HUES64 (cell line): Measurements from ENCODE around the gene DLGAP1.

Source experiments
- H3K27ac ChIP-seq: 2 replicates; pipeline ENCODE4 v1.7.0; 2013; ENCODE audit warnings: low read depth, low read length, inconsistent platforms
- H3K27me3 ChIP-seq: 2 replicates; pipeline ENCODE4 v1.6.1; 2013; ENCODE audit warnings: mild to moderate bottlenecking, low read length; ENCODE audit not compliant: insufficient read depth
- H3K36me3 ChIP-seq: 2 replicates; pipeline ENCODE4 v1.6.1; 2013; ENCODE audit warnings: mild to moderate bottlenecking, low read length; ENCODE audit not compliant: insufficient read depth
- H3K4me1 ChIP-seq: 2 replicates; pipeline ENCODE4 v1.6.1; 2013; ENCODE audit warnings: mild to moderate bottlenecking, low read length, moderate library complexity; ENCODE audit not compliant: insufficient read depth
- H3K4me3 ChIP-seq: 2 replicates; pipeline ENCODE4 v1.5.1; 2013; ENCODE audit warnings: mild to moderate bottlenecking, low read length, moderate library complexity
- H3K9ac ChIP-seq: 2 replicates; pipeline ENCODE4 v1.6.1; 2013; ENCODE audit warnings: mild to moderate bottlenecking, low read depth, low read length
- H3K9me3 ChIP-seq: 2 replicates; pipeline ENCODE4 v1.6.1; 2013; ENCODE audit warnings: low read depth, low read length; ENCODE audit not compliant: insufficient read depth
- WGBS: fragments of 150-250, 120-280 bp; methylation state at CpG from one replicate; pipeline ENCODE4 v1.1.7; 2013; ENCODE audit warnings: missing lambda C conversion rate; 5-methylcytosine and 5-hydroxymethylcytosine counted together

DLGAP1 gene

DNA sequence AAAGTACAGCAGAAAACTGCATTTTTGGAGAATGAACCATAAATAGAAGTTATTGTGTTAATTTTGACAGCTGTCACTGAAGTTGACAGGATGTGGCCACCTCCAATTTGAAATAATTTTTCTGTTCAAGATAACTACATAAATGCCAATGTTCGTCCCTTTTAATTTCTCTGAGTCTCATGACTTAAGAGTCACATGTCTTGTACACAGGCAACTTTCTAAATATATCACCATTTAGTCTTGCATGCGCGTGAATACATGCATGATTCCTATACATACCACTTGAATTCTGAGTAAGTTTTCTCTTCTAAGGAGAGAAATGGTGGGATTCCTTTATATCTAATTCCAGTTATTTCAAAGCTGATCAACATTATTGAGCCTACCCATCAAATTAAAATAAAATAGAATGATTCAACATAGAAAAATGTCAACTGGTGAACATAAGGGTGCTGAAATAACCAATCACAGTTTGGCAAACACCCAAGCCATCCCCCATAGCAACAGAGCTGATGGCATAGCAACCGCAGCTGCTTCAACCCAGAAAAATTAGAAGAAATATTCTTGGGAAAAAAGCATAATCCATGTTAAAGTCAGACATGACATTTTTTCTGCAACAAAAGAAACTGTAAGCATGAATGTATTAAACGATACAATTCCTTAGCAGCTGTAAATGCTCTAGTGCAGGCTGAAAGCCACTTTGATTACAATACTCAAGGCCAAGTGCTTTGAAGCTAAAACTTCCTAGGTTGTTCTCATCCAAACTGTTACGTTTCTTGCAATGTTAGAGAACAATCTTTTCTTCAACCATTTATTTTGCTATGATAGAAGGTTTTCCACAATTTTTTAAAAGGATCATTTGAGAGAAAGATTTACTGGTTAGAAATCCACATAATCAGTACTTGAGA lies 282.7 kb downstream of the DLGAP1 start:
- no peak overlapping the region for H3K27ac ChIP-seq
- H3K4me3 ChIP-seq, result no peak overlapping the region
- no peaks in the 10 kb centered on the region for H3K4me1 ChIP-seq
- no peaks in the 10 kb centered on the region for H3K27me3 ChIP-seq
- no peaks in the 10 kb centered on the region for H3K9me3 ChIP-seq
- H3K9ac ChIP-seq, result no peak overlapping the region
- no peaks in the 10 kb centered on the region for H3K36me3 ChIP-seq
- WGBS, result 94% methylated on average over 5 of the region's 6 CpGs

DNA sequence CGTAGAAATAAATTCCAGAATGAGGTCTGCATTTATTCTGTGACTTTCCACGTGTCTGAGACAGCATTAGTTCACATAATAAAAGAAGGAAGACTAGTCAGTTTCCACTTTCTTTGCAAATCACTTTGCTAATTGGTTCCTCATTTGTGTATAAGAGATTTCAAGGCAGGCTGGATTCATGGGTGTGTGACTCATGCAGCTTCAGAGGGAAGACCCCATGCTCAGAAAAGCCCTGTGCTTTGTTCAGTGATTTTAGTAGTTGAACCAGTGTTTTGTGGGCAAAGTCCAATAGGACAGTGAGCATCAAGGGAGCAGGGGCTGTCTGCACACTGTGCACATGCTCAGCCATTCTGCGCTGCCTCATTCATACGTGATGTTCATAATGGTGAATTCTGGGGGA lies 297.8 kb downstream of the DLGAP1 start:
- Histone ChIP-seq H3K27me3 (no peaks in the 10 kb centered on the region), H3K36me3 (no peaks in the 10 kb centered on the region), H3K4me1 (peaks cover 35% of the 10 kb centered on the region), H3K4me3 (no peak overlapping the region), H3K27ac (peak overlapping the region; percentile 55), H3K9me3 (no peaks in the 10 kb centered on the region), H3K9ac (peak overlapping the region; percentile 21; the same call in 1 of the 2 replicates)
- WGBS, result 66% methylated on average over 4 of the region's 4 CpGs

DNA sequence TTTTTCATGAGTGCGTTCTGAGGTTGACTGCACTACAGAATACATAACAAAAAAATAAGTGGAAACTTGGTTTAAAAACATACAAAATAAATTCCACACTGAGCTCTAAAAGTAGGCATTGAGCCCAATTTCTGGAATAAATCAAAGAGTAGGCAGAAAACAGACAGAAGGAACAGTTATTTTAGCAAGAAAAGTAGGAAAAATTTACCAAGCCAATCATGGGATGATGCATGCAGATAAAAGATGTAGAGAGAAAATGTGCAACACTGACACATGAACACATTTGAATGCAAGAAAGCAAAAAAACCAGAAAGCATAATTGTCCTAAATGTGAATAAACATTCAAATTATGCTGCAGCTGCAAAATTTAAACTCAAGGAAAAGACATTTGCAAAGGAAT lies 308.3 kb downstream of the DLGAP1 start:
- Histone ChIP-seq H3K36me3 (no peaks in the 10 kb centered on the region), H3K9ac (no peak overlapping the region), H3K27ac (no peak overlapping the region), H3K9me3 (no peaks in the 10 kb centered on the region), H3K4me3 (no peak overlapping the region), H3K4me1 (peaks cover 27% of the 10 kb centered on the region), H3K27me3 (no peaks in the 10 kb centered on the region)
- WGBS, result no CpG with 5 or more reads among the region's 1 CpG

DNA sequence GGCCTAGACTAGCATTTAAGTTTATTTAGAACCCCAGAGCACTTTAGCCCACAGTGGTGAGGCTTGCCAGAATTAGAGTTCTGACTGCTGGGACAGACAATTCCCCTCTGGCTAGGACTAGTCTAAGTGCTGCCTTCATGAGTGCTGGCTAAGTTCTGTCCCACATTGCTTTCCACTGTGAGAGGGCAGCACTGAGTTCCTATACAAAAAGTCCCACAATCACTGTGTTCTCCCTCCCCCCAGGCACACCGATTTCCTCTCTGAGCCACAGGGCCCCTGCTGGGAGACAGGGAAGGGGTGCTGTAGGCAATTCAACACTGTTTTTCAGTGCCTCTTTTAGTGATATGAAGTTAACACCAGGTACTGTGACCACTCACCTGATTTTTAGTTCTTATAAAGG lies 310.9 kb downstream of the DLGAP1 start:
- H3K4me3 ChIP-seq, result no peak overlapping the region
- no peaks in the 10 kb centered on the region for H3K36me3 ChIP-seq
- H3K27ac ChIP-seq, result peak overlapping the region; percentile 27; the same call in 1 of the 2 replicates
- 6% methylated on average over 1 of the region's 1 CpG for WGBS
- peaks cover 27% of the 10 kb centered on the region for H3K4me1 ChIP-seq
- no peaks in the 10 kb centered on the region for H3K27me3 ChIP-seq
- no peaks in the 10 kb centered on the region for H3K9me3 ChIP-seq
- no peak overlapping the region for H3K9ac ChIP-seq

DNA sequence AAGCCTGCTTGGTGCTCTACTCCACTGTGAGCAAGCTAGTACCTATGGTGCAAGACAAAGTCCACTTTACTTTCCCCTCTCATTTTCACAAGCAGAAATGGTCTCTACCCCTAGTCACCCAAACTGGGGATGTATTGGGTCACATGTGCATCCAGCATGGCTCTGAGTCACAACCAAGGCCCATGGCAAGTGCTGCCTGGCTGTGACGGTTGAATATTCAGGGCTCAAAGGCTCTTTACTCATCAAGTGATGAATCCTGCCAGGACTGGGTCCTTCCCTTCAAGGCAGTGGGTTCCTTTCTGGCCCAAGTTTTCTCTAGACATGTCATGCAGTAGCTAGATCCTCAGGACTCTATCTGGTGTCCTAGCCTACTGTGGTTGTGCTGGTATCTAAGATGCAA lies 311.5 kb downstream of the DLGAP1 start:
- 99% methylated on average over 1 of the region's 1 CpG for WGBS
- Histone ChIP-seq H3K27me3 (no peaks in the 10 kb centered on the region), H3K9ac (no peak overlapping the region), H3K4me1 (peaks cover 26% of the 10 kb centered on the region), H3K36me3 (no peaks in the 10 kb centered on the region), H3K27ac (no peak overlapping the region), H3K9me3 (no peaks in the 10 kb centered on the region), H3K4me3 (no peak overlapping the region)

DNA sequence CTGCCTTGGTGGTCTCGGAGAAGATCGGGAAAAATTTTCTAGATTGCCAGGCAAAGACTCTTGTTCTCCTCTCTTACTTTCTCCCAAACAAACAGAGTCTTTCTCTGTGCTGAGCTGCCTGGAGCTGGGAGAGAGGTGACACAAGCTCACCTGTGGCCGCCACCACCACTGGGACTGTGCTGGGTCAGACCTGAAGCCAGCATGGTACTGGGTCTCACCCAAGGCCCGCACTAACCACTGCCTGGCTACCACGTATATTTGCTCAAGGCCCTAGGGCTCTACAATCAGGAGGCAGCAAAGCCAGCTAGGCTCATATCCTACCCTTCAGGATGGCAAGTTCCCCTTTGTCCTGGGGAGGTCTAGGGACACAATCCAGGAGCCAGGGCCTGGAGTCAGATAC lies 312.2 kb downstream of the DLGAP1 start:
- Histone ChIP-seq H3K27ac (no peak overlapping the region), H3K9ac (no peak overlapping the region), H3K27me3 (no peaks in the 10 kb centered on the region), H3K4me3 (no peak overlapping the region), H3K4me1 (peaks cover 21% of the 10 kb centered on the region), H3K36me3 (no peaks in the 10 kb centered on the region), H3K9me3 (no peaks in the 10 kb centered on the region)
- WGBS, result 96% methylated on average over 5 of the region's 5 CpGs

DNA sequence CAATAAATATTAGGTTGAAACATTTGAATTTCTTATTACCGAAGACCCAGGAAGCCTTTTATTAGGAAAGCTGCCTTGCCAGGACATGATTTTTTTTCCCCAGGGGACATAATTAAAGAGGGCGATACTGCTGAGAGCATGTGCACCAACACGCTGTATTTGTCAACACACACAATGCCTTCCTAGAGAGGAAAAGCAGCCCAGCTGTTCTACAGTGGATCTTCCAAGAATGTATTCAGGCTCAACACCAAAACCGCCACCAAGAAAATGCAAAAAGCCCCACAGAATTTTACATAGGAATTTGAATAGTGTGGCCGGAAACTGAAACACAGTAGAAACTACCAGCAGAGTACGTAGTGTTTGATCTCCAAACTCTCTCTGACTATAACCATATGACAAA lies 320.4 kb downstream of the DLGAP1 start:
- H3K27ac ChIP-seq, result peak overlapping the region; percentile 83
- peak overlapping the region; percentile 43; the same call in 1 of the 2 replicates for H3K9ac ChIP-seq
- no peak overlapping the region for H3K4me3 ChIP-seq
- peaks cover 38% of the 10 kb centered on the region for H3K4me1 ChIP-seq
- no peaks in the 10 kb centered on the region for H3K36me3 ChIP-seq
- H3K9me3 ChIP-seq, result no peaks in the 10 kb centered on the region
- no peaks in the 10 kb centered on the region for H3K27me3 ChIP-seq
- WGBS, result 59% methylated on average over 4 of the region's 6 CpGs

DNA sequence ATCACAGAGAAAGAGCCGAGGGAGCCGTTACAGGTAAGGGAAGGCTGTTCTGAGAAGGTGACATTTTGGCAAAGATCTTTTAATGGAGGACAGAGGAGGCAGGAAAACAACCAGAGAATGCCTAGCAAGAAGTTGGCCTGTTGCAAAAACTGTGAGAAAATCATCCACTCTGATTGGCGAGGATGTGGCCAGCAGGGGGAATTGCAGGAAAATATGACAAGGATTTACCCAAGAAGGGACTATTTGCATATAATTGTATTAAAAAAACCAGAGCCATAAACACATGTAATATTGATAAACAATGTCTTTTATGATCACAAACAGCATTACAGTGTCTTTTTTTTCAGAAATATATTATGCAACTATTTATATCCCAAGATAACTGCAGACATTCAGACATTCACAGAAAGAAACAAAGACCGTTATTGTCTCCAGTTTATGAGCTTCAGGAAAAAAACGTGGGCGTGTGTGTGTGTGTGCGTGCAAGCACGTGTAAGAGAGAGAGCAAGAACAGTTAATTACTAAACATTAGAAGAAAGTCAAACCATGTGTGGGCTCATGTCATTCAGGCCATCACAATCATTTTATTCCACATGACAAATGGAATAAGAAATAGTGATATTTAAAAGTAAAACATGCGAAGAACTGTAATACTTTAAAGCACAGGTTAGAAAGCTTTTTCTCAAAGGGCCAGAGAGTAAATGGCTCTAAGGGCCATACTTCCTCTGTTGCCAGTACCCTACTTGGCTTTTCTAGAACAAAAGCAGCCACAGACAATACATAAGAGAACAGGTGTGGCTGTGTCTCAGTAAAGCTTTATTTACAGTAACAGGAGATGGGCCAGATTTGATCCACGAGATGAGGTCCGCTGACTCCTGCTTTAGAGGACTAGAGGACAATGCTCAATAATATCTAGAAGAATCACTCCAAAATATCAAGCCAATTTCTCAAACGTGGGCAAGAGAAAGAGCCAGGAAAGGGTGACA lies 324.1 kb downstream of the DLGAP1 start:
- Histone ChIP-seq H3K9ac (no peak overlapping the region), H3K36me3 (no peaks in the 10 kb centered on the region), H3K9me3 (no peaks in the 10 kb centered on the region), H3K4me1 (peaks cover 65% of the 10 kb centered on the region), H3K27ac (0 out of 2 replicates have a peak overlapping the region, but pooled peaks have one; percentile 12), H3K4me3 (no peak overlapping the region), H3K27me3 (no peaks in the 10 kb centered on the region)
- WGBS, result 94% methylated on average over 12 of the region's 12 CpGs

DNA sequence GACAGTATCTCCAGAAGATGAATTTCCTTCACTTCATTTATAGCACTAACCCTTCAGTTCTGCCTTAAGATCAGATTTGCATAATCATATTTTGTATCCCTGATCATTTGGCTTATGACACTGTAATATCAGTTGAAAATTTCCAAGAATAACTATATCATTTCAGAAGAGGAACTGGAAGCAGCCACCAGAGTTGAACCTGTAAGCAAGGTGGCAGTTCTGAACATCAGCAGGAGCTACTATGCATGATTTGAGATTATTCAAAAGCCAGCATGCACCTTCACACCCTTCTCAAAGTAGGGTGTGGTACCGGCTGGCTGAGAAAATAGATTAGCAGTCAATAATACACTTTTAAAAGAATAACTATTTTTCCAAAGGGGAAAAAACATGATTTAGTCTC lies 328.2 kb downstream of the DLGAP1 start:
- H3K9ac ChIP-seq, result no peak overlapping the region
- H3K27me3 ChIP-seq, result no peaks in the 10 kb centered on the region
- H3K27ac ChIP-seq, result peak overlapping the region; percentile 78; the same call in 1 of the 2 replicates
- H3K4me1 ChIP-seq, result peaks cover 83% of the 10 kb centered on the region
- no peaks in the 10 kb centered on the region for H3K9me3 ChIP-seq
- WGBS, result 88% methylated on average over 1 of the region's 1 CpG
- no peak overlapping the region for H3K4me3 ChIP-seq
- H3K36me3 ChIP-seq, result no peaks in the 10 kb centered on the region

DNA sequence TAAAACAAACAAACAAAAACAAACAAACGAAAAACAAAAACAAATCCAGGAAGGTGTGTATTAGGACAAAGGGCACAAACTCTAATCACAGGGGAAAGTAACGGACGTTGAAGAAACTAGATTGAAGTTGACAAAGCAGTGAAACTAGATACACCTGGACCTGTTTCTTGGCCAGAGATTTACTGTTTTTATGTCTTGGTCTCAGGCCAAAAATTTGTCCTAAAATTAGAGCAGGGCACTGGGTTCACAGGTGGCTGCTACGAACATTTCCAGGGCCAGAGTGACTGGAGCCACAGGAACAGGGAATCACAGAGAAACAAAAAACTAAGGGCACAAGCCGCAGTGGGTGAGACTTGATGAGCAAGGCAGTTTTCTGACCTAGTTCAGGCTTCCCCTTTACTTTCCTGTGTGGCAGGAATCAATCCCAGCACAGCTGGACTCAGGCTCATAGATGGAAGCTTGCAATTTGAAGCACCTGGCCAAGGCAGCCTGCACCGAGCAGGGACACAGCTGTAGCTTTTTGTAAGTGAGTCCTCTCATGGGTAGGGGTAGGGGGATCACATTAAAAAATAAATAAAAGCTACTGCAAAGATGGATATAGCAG lies 329.4 kb downstream of the DLGAP1 start:
- Histone ChIP-seq H3K36me3 (no peaks in the 10 kb centered on the region), H3K27ac (peak overlapping the region; percentile 78), H3K9ac (peak overlapping the region; percentile 72), H3K4me3 (no peak overlapping the region), H3K9me3 (no peaks in the 10 kb centered on the region), H3K4me1 (peaks cover 72% of the 10 kb centered on the region), H3K27me3 (no peaks in the 10 kb centered on the region)
- 67% methylated on average over 5 of the region's 6 CpGs for WGBS
